HG03342 (cell line): ENCODE results near the gene FHOD1.

Source experiments
- ATAC-seq: cut with Tn5 transposase; IDR thresholded peaks from one replicate; pipeline ENCODE4 v1.9.1; 2021; ENCODE audit warnings: mild to moderate bottlenecking, moderate library complexity; ENCODE audit not compliant: unreplicated experiment

FHOD1 gene

DNA sequence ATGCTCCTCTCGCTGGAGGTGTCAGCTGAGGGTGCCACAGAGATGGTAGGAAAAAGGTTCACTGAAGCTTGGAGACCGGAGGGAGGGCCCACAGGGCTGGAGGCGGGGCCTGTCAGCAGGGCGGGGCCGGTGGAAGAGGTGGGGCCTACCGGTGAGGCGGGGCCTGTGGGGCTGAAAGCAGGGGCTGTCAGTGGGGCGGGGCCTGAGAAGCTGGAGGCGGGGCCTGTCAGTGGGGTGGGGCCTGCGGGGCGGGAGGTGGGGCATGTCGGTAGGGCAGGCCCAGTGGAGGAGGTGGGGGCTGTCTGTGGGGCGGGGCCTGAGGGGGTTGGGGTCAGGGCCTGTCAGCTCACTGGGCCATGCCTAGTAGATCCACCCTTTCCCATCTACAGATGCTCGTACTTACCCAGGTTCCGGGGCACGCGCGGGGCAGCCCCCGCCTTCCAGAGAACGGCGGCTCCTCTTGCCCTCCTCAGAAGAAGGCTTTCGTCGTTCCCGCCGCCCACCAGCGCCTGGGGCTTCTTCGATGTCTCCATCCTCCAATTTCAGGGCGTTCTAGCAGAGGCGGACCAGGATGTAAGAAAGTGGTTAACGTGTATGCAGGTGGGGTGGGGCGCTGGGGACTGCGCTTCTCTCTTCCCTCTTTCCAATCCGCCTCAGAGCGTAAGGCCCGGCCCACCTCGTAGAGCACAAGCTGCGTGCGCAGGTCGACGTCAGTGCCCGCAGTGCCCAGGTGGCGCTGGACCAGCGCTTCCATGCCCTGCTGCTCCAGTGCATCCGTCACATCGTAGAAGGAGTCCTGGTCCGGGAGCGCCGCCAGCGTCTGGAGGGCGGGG, 10.5 kb downstream of the FHOD1 start:
- ATAC-seq, result no peak

DNA sequence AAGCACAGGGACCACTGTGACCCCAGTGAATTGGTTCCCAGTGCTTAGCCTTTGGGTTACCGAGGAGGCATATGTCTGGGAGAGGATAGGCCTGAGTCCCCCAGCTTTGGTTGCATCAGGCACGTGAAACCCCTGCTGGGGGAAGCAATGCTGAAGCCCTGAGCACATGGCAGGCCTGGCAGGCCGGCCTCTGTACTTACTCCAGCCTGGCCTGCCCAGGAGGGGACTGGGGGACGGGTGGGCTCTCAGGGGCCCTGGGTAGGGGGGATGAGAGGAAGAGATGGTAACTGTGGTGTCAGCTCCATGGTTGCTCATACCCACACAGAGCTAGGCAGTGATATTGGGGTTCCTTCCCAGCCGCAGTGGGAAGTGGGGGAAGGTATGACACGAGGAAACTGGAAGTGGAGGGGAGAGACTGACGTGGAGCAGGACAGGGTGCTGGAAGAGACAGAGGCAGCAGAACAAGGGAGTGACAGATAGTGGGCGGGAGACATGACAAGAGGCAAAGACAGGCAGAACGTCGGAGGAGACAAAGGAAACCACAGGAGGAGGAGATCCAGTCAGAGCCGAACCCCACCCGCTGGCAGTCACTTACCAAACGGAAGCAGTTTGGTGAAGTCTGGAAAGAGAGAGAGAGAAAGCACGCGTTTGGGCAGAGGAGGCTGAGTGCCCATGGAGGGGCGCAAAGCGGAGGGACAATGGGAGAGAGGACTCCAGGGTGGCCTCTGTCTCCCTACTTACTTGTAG, 11.3 kb downstream of the FHOD1 start:
- no peak for ATAC-seq

DNA sequence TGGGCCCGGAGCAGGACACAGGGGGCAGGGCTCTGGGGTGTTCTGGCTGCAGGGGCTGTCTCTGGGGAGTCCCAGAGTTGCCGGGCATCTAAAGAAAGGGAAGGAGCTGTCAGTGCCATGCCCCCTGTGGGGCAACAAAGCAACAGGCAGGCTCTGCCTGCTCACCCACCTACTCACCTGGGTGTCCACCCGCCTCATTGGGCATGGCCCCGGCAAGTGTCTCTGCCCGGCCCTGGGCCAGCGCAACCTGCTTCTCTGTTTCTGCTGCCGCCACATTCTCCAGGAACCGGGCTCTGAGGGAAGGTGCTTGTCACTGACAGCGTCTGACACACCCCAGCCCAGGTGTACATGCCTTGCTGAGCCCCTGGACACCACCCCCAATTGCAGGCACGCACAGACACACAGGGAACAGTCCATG, 13.1 kb downstream of the FHOD1 start:
- no peak for ATAC-seq

DNA sequence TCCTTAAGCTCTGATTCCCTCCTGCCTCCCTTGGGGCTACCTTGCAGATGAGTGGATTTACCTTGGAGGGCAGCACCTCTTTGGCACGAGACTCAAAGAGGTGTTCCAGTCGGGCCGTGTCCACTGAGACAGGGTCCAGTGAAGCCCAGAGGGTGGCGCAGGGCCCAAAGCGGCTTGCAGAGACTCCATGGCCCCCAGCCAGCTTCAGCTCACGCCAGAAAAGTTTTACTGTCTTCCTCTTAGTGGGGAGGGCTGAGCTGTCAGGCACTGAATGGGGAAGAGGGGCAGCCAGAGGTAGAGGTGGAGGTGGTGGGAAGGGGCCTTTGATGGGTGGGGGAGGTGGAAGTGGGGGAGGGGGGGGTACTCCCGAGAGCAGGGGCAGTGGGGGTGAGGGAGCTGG, 13.7 kb downstream of the FHOD1 start:
- ATAC-seq, result no peak

DNA sequence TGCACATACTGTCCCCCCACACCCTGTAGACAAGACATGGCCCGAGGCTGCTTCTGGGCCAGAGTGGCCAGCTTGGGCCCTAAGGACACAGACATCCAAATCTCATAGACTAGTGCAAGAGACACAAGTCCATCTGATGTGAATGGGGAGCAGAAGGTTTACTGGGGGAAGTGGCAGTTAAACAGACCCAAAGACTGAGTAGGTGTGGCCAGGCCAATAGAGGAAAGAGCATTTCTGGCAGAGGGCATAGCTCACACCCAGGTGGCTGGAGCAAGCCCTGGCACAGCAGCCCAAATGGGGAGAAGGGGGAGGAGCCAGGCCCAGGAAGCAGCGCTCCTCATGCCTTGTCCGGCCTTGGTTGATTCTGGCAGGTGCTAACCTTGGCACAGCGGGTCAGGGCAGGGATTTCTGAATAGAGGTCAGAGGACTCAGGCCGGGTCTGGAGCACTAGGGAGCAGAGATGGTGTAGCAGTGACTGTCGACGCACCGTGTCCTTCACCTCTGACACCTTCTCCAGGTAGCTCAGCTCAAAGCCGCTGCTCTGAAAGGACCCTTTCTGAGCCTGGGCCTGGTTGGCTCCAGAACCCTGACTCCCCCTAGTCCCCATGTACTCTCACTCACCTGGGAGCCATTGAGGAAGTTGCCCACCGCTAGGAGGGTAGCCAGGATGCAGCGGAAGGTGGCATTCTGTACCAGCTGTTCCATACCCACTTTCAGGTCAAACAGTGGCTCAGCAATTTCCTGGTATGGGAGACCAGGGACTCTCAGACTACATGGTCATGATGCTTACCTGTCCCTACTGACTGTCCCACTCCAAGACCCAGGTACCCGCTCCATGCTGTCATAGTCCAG, 16.2 kb downstream of the FHOD1 start:
- no peak for ATAC-seq

DNA sequence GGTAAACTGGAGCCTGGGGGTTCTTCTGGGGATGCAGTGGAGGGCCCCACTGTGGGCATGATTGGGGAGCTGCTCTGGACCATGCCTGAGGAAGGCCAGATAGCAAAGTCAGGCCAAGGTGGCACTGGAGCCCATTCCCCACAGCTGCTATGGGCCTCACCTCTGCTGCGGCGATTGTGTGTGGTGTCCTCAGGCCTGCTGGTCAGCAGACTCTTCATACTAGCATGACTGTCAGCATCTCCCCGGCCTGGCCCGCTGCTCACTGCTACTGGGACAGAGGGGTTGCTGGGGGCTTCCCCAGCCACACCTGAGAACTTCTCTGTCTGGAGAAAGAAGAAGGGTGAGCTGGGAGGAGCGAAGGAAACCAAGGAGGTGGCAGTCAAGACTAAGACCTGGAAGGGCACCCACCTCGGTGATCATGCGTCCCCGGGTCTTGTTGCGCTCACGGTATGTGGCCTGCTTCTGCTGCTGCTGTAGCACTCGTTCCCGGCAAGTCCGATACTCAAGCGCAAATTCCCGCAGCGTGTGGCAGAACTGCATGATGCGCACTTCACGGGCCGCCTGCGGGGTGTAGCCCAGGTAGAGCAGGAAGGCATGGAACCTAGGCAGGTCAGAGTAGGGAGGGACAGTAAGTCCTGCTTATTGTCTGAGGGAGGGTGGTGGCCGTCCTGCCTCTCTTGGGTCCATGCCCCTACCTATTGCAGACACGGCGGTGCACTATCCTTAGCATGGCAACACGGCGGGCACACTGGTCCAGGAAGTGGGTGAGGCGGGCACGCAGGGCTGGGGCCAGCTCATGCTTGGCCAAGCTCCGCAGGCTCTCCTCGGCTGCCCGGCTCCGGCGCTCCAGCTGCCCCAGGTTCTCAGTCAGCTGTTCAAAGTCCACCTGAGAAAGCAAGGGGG, 17.1 kb downstream of the FHOD1 start:
- ATAC-seq, result no peak

DNA sequence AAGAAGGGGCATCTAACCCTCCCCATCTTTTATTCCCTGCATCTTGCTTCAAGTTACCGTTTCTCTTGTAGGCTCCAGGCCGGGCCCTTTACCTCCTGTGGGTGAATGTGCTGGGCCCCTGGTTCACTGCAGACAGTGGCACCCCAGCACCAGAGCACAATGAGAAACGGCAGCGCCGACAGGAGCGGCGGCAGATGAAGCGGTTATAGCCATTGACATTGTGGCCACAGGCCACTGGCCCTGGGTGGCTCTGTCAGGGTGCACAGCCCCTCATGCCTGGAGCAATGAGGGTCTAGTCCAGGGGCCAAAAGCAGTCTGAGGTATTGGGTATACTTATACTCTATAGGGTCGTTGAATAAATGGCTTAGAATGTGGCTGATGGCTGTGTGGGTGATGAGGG, 18.4 kb downstream of the FHOD1 start:
- no peak for ATAC-seq

DNA sequence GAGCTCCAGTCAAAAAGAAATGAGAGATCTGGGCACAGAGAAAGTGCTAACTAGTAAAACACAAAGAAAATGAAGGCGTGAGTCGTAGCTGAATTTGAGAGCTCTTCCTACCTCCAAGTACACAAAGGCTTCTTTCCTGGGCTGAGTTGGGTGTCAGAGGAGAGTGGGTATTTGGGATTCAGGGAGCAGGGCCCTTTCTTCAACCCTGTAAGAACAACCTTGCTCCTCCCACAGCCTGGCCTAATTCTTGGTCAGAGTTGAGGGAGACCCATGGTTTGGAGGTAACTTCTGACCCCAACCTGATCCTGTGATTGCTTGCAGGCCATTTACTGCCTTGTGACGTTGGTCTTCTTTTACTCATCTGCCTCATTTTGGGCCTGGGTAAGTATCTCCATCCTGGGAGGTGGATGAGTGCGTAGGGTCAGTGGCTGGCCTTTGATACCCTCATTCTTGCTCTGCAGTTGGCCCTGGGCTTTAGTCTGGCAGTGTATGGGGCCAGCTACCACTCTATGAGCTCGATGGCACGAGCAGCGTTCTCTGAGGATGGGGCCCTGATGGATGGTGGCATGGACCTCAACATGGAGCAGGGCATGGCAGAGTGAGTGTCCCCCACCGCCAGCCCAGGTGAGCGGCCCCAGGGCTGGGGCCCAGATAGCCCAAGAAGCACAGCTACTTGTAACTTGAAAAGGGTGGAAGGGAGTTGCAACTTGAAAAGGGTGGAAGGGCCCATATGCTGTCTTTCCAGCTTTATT, 19.1 kb downstream of the FHOD1 start:
- ATAC-seq, result no peak

DNA sequence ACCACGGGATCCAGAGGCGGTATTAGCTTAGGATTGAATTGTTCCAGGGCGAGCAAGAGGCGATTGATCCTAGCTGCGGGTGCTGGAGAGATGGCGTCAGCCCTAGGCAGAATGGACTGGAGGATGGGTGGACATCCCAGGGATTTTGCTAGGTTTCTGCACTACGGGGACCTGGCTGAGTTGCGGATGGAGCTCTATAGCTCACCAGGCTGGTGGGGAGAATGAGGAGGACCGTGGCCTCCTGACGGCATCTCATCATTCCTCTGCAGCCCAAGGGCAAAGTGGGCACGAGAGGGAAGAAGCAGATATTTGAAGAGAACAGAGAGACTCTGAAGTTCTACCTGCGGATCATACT, 19.7 kb downstream of the FHOD1 start:
- ATAC-seq, result no peak

DNA sequence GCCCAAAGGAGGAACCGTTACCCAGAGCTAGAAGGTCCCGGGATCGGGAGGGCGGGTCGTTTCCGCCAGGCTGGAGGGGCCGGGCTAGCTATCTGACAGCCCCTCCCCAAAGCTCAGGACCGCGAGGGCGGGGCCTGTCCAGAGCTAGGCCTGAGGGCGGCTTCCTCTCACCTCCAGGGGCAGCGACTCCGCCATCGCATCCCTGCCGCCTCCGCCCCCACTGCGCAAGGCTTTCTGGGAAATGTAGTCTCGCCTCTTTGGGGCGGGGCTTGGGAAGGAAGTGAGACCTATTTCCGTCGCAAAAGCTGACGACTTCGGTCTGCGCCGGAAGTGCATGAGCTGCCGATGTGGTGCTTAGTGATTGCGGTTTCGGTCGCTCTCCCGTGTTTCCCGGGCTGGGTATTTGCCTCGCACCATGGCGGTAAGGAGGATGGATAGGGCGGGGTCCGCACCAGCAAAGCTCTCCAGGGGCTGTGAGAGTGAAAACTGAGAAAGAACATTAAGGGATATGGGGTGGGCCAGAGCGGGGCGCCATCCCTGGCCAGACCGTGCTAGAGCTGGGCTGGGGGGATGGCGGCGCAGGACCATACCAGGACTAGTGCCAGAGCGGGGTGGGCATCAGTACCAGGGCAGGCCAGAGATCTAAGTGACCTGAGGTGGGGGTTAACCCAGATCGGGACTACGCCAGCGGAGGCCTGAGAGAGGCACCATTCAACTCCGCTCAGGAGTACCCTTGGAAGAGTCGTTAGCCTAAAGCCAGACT, 20.3 kb downstream of the FHOD1 start, which contains the start of gene TMEM208:
Gene TMEM208, plus strand, starts transcription at position 327 of the 763 bp plus-strand sequence. Its CDS starts 89 bp downstream, at position 416.
- ATAC-seq, result peak; percentile 91

DNA sequence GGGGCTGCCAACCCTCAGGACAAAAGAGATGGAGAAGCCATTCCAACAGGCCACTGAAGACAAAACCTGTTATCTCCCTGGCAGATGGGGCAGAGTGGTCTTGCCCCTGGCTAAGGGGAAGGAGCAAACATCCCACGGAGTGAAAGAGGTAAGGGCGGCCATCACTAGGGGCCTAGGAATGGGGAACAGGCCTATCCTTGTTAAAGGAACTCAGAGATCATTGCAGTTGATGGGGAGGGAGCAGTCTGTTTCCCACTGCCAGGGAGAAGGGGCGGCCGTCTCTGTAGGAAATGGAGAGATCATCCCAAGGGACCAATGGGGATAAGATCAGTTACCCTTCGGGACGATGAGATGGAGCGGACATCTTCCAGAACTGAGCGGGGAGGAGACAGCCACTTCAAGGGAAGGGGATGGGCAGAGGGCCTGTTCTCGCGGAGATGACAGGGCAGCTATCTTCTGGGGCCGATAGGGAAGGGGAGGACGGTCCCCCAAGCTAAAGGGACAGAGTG, 20.9 kb downstream of the FHOD1 start:
- ATAC-seq, result no peak

DNA sequence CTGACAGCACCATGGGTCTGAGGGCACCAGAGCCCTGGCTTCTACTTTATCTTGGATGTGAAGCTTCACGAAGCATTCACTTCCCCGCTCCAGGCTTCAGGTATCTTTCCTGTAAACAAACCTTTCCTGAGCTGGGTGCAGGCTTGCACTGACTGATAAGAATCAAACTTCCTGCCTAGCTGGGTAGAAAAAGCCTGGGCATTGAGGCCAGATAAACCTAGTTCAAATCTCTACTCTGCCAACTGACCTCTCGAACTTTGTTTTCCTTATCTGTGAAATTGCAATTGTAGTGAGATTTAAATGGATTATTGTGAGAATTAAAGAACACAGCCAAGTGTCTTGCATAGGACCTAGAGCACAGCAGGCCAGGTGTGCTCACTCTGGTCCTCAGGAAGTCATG, 23.3 kb downstream of the FHOD1 start:
- ATAC-seq, result no peak

DNA sequence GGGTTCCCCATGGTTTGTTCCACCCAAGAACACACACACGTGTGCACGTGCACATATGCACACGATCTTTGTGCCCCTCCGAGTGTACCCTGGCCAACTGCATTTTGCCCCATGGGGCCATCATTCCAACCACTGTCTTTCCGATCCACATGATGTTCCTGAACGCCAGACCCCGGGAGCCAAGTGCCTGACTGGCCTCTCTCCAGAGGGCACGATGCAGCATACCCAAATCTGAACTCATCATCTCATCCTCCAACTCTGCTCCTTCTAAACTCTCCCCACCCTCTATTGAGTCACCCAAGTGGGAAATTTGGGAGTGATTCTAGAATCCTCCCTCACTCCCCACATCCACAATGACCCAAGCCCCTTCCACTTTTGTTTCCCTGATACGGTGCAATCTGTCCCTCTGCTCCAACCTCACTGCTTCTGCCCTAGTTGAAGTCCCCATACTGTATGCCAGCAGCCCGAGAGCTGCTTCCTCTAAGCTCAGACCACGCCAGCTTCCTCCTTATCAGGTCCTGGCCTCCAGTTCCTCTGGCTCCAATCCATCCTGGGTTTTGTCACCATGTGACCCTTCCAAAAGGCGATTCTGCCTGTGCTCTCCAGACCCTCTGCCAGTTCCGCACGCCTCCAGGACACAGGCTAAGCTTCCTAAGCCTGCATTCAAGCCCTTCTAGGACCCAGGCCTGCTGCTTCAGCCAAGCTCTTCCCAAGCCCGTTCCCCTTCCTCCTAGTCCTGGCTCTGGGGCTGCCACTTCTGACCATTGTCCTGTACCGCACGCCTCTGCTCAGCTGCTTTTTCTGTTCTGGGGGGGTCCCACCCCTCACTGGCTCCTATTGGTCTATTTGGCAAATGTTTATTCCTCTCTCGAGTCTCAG, 30.4 kb downstream of the FHOD1 start:
- ATAC-seq, result no peak

DNA sequence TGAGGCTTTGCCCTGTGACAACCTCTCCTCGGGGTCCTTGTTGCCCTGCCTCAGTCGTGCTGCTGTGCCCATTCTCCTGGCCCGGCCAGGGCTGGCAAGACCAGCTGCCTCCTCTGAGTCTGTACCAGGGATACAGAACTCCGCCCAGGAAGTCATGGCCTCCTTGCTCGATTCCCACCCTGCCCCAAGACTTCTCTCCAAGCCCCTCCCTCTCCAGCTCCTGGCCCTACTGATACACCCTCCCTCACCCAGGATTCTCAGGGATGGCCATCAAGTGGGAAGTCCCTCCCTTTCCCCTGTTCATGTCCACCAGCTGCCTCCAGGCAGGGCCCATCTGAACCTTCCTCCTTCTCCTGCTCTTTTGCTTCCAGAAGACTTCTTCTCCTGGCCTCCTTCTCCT, 31.6 kb downstream of the FHOD1 start:
- no peak for ATAC-seq

DNA sequence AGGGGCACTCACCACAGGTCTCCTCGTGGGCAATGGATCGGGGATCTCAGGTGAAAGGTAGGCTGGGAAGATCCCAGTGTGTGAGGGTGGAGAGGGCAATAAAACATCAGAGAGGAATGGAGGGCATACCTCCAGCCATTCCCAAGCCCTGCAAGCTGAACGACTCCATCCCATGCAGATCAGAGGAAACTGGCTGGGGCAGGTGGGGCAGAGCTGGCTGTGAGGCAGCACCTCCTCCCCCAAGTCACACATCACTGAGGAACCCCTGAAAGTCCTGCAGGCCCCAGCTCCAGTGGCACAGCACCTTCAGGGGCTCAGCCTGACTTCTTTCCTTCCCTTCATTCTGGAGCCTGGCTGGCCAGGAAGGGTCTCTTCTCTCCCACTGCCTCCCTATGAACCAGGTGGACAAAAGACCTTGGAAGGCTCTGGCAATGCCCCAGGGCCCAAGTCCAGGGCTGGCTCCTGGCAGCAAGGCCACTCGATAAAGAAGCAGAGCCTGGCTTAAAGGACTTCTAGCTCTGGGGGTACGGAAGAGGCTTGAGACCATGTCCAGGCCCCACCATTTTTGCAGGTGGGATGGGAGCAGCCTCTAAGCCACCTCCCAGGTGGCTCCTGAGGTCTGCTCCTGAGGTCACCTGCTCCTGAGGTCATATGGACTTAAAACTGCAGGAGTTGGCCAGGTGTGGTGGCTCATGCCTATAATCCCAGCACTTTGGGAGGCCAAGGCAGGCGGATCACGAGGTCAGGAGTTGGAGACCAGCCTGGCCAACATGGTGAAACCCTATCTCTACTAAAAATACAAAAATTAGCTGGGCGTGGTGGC, 33.9 kb downstream of the FHOD1 start:
- no peak for ATAC-seq

DNA sequence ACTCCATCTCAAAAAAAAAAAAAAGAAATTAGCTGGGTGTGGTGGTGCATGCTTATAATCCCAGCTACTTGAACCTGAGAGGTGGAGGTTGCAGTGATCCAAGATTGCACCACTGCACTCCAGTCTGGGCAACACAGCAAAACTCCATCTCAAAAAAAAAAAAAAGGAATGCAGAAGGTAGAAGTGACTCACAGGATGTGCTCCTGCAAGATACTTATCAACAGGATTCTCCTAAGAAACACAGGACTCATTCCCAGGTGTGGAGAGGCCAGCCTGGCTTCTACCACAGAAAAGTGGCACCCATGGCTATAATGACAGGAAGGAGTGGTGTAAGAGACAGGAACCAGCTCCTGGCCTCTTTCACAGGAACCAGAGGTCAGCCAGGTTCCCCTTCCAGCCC, 34.5 kb downstream of the FHOD1 start:
- no peak for ATAC-seq

DNA sequence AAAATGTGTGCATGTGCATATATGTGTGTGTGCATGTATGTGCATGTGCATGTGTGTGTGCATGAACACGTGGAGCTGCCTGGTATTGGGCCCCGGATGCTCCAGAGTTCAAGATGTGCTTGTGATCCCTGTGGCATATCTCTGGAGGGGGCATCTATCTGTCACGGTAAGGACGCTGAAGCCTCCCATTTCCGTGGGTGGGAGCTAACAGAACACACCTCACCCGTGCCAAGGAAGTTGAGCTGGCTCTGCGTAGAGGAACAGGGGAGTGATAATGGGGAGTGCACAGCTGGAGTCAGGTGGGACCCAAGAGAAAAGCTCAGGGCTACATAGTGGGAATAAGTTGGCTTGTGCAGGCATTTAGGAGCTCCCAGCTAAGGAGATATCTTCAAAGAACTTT, 35.6 kb downstream of the FHOD1 start:
- no peak for ATAC-seq
